NCI-H1417 (cell line): Measurements from ENCODE around the gene PALB2.
"Not testable (repeated sequence)": the region's sequence is repeated elsewhere in the genome, so short reads cannot be mapped to it uniquely, and the experiment has no call there.

Source experiments
- DNase-seq, 3 experiments: peaks; one replicate each; lab custom pipeline; 2025; lab: John Stamatoyannopoulos, UW

Gene PALB2

GRCh38 chr16:23642246-23642774 lies 1.2 kb upstream of the PALB2 start:
- no peak for DNase-seq

GRCh38 chr16:23640615-23640930 lies 537 bp downstream of the PALB2 start:
- DNase-seq = no peak

GRCh38 chr16:23635958-23636357 lies 5.2 kb downstream of the PALB2 start:
- DNase-seq = no peak

GRCh38 chr16:23634461-23635036 lies 6.6 kb downstream of the PALB2 start:
- no peak for DNase-seq

- DNase-seq = not testable (repeated sequence)
Measured at GRCh38 chr16:23631874-23632273, 9.2 kb downstream of the PALB2 start.

- DNase-seq = no peak
Measured at GRCh38 chr16:23629516-23629915, 11.6 kb downstream of the PALB2 start.

GRCh38 chr16:23624092-23624491 lies 17.0 kb downstream of the PALB2 start:
- DNase-seq = no peak

- DNase-seq = no peak
Measured at GRCh38 chr16:23615805-23616204, 25.3 kb downstream of the PALB2 start.

GRCh38 chr16:23611936-23612335 lies 29.2 kb downstream of the PALB2 start:
- no peak for DNase-seq

GRCh38 chr16:23610905-23611304 lies 30.2 kb downstream of the PALB2 start:
- not testable (repeated sequence) for DNase-seq

- no peak for DNase-seq
Measured at GRCh38 chr16:23609929-23610328, 31.2 kb downstream of the PALB2 start.

GRCh38 chr16:23608194-23608593 lies 32.9 kb downstream of the PALB2 start:
- no peak for DNase-seq

GRCh38 chr16:23607726-23608125 lies 33.4 kb downstream of the PALB2 start:
- no peak for DNase-seq

GRCh38 chr16:23597003-23597756 lies 43.9 kb downstream of the PALB2 start:
- peak in 1 of 3 experiments; percentile 4 for DNase-seq

- peak; percentile 77 to 89 (median 88) for DNase-seq
Measured at GRCh38 chr16:23595951-23596720, 45.0 kb downstream of the PALB2 start, which contains the start of gene NDUFAB1. Gene NDUFAB1 (minus strand): TSS chr16:23596316. CDS start chr16:23596290, 26 bp downstream.

GRCh38 chr16:23595246-23595950 lies 45.7 kb downstream of the PALB2 start:
- peak in 1 of 3 experiments; percentile 38 for DNase-seq

- DNase-seq = no peak
Measured at GRCh38 chr16:23594186-23594585, 46.9 kb downstream of the PALB2 start.

- DNase-seq = no peak
Measured at GRCh38 chr16:23590181-23590580, 50.9 kb downstream of the PALB2 start.

GRCh38 chr16:23587726-23588125 lies 53.4 kb downstream of the PALB2 start:
- DNase-seq = no peak

- DNase-seq = no peak
Measured at GRCh38 chr16:23584186-23585076, 56.7 kb downstream of the PALB2 start.

GRCh38 chr16:23583271-23583670 lies 57.8 kb downstream of the PALB2 start:
- not testable (repeated sequence) for DNase-seq
